T follicular helper cell (primary cell): ENCODE results near the gene WWP2.
"Not testable (repeated sequence)": the region's sequence is repeated elsewhere in the genome, so short reads cannot be mapped to it uniquely, and the experiment has no call there.

Experiments used
- DNase-seq: peaks from one replicate; pipeline ENCODE4 v3.0.0-alpha.2; 2020; ENCODE audit warnings: low read depth

Gene WWP2

DNA sequence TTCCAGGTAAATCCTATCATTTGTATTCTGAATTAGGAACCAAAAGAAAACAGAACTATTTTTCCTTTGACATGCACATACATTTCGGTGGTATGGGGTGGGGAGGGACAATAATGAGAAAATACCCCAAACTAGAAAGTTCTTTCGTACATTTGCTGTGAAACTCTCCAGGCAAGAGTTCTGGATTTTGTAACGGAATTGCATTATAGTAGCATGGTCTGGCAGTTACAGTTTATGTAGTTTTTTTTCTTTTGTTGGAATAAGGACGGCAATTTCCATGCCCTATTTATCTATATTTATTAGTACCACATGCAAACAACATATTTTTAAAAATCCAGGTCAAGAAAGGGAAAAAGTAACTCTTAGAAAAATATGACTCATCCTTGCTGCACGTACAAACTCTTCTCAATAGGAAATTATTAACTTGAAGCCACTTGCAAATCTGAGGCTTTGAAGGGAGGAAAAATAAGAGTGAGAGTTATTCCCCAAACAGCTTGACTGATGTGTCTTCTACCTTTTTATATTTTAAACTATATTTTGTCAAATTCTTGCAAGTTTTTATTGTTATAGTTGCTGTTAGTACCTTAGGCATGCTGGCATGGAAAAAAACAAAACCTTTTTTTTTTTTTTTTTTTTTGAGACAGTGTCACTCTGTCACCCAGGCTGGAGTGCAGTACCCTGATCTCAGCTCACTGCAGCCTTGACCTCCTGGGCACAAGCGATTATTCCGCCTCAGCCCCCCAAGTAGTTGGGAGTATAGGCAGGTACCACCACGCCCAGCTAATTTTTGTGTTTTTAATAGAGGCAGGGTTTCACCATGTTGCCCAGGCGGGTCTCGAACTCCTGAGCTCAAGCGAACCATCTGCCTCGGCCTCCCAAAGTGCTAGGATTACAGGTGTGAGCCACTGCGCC is 69.3 kb downstream of the WWP2 start:
- DNase-seq: no peak

DNA sequence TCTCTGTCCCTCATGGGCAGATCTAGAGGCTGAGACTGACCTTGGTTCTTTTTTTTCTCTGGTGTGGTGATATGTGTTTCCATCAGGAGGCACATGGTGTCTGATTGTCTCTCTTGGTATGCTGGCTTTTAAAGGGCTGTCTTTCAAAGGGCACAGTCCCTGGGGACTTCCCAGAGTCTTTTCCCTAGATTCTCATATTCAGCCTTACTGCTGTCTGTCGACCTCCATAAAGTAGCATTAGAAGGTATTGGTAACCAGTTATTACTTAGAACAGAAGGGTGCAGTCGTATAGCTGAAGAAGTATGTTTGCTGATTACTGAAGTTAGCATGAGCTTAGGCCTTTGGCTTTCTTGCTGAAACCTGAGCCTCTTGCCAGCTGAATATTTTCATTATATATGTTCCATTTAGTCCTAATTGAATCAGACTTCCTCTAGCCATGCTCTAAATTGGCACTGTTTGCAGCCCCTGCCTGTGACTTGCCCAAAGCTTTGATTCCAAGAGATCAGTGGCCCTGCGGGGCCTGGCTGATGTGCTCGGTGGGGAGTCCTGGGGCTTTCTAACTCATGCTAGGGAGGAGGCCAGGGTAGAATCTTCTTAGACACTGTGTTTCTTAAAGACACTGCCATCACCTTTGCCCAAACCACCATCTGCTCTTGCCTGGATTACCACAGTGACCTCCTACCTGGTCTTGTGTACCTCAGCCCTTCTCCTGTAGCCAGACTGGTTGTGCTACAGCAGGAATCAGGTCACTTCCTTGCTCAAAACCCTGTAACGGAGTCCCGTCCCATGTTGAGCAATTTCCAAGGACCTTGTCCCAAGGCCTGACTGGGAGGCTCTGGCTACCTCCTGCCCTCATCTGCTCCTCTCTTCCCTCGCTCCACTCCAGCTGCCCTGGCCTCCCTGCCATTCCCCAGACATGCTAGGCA is 71.5 kb downstream of the WWP2 start:
- DNase-seq: no peak

DNA sequence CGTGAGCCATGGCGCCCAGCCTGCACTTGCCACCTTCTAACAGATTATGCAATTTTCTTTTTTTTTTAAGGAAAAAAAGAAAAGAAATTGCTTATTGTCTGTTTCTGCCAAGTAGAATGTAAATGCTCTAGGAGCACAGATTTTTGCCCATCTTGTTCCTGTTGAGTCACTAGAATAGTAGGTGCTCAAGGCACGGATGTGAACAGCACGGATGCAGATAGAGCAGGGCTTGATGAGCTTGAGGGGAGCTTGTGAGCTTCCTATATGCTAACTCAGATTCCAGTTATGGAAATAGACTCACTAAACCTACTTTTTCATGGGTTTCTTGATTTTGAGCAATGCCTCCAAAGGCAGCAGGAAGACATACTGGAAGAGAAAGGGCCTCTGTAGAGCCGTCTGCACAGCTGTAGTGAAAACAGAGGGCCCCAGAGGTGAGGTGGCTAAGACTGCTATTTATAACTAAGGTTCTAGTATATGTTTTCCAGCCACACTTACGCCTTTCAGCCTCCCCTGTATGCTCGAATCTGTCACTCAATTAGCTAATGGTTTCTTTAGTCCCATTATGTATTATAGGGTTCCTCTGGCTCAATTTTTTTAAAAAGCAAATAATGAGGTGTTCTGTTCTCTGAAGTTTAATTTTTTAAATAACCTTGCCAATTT is 72.8 kb downstream of the WWP2 start:
- DNase-seq: no peak

DNA sequence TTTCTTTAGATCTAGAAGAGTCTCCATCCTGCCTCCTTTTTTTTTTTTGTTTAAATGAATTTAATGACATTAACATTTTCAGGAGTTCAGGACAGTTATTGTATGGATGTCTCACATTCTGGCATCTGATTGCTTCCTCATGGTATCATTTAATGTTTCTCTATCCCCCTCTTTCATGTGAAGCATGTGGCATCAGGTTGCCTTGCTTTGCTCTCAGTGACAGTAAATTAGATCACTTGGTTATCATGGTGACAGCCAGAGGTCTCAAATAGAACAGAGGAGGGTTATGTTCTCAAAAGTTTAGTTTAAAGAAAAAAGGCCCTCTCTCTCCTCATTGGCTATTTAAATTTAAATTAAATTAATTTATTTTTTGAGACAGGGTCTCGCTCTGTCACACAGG is 74.1 kb downstream of the WWP2 start:
- DNase-seq: no peak

DNA sequence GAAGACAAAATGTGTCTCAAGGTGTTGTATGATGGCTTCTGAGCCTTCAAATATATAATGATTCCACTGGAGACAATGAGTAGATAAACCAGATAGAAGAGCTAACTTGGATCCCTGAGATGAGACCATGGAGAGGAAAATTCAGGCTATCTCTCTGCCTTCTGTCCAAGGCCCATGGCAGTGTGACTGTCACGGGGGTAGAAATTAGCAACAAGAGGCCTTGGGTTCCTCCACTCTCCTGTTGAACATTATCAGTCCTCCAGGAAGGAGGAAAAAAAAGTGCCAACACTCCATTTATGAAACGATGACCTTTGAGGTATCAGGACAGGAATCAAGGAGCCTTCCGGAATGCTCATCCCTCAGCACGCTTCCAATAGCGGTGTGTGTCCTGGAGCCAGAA is 75.2 kb downstream of the WWP2 start:
- DNase-seq: no peak

DNA sequence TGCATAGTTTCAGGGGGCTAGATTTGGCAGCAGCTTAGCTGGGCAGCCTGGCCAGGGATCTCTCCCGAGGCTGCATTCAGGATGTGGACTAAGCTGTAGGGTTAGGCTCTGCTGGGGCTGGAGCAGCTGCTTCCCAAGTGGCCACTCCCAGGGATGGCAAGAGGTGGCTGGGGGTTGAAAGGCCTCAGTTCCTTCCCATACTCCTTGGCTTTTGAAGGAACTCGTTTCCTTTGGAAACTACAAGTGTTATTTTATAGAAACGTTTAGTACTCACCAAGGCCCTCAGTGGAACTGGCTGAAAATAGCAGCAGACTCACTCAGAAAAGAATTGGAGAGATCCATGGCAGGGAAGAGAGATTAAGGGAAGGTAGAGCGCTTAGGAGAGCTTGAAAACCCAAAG is 76.4 kb downstream of the WWP2 start:
- DNase-seq: no peak

DNA sequence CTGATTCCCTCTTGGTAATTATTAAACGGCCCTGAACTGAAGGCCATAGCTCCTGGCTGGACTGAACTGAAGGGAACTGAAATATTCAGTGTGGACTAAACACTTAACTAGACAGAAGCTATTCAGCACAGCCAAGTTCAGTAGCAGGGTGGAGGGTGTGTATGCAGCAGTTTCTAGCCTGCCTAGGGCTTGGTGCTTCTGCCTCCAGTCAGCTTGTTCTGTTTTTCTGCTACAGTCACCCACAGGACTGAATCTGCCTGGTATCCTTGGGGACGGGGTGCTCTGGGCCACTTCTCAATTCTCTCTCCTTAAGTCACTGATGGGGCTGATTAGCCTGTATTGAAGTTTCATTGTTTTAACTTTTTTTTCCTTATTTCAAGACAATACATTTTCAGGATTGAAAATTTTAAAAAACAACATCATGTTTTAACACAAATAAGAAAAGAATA is 77.1 kb downstream of the WWP2 start:
- no peak for DNase-seq

DNA sequence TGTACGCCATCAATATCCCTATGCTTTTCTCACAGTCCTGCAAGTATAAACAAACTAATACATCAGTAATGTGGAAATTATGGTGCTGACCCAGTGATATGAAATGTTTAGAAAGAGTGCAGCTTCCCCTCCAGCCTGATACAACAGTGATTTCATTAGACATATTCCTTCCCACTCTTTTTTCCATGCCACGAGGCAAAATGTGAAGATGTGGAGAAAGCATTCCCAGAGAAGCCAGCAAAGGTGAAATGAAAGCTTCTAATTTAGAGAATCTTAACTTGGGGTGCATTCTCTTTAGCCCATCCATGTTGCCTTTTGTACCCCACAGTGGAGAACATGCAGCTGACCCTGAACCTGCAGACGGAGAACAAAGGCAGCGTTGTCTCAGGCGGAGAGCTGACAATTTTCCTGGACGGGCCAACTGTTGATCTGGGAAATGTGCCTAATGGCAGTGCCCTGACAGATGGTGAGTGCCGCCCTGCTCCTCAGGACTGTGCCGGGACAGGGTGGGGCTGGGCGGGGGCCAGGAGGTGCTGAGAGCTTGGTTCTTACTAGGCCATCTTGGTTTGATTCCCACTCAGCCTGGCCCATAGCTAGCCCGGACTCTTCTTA is 77.8 kb downstream of the WWP2 start:
- DNase-seq: no peak

DNA sequence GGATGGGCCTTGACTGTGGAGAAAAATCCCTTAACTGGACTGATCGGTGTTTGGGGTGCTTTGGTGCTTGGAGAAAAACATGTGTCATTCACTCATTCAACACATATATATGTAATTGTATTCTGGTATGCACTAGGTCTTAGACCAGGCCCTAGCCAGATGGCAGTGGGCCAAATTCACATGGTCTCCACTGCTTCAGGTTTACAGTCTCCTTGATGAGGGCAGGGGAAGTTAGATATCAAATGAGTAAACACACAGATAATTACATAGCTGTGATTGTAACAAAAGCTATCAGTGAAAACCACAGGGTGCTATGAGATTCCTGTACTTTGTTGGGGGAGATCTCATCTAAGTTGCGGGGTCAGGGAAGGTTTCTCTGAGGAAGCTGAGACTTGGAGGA is 78.8 kb downstream of the WWP2 start:
- no peak for DNase-seq

DNA sequence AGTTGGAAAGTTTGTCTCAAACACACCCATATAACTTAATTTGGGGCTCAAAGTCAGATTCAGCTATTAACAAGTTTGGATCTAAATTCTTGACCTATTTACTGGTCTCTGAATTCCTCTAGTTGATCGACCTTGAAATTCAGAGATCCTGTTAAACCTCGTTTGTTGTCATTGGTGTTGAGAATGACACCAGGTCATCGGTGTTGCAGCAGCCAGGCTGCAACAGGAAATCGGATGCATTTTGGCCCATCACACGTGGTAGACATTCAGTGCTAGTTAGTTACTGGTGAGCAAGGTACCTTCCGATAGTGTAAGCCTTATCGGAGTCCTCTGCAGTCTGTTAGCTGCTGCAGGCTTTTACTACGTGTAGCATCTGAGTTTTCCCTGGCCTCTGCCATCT is 82.3 kb downstream of the WWP2 start:
- DNase-seq: no peak

DNA sequence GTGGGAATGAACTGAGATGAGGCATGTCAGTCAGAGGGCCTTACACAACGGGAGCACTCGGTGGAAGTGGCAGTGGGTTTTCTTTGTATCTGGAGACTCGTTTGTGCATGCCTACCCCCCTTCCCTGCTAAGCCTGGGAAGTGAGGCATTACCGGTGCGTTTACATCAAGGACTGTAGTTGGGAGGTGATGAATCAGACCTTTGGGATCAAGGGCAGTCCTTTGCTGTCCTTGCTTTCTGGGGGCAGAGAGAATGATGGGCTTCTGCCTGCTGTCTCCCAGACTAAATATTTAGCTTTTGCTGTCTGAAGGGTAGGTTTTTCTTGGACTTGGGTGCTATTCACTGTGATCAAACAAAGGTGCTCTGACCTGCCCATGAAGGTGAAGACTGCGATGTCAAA is 83.0 kb downstream of the WWP2 start:
- no peak for DNase-seq

DNA sequence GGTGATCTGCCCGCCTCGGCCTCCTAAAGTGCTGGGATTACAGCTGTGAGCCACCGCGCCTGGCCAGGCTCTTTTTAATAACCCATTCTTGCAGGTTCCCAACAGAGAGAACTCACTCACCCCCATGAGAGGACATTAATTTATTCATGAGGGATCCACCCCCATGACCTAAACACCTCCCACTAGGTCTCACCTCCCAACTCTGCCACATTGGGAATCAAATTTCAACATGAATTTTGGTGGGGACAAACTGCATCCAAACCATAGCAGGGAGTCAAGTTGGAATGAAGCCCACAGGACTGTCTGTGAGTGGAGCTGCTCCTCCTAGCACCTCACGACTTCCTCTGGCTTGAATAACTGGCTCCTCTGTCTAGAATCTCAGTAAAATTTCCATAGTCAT is 85.5 kb downstream of the WWP2 start:
- DNase-seq: no peak

DNA sequence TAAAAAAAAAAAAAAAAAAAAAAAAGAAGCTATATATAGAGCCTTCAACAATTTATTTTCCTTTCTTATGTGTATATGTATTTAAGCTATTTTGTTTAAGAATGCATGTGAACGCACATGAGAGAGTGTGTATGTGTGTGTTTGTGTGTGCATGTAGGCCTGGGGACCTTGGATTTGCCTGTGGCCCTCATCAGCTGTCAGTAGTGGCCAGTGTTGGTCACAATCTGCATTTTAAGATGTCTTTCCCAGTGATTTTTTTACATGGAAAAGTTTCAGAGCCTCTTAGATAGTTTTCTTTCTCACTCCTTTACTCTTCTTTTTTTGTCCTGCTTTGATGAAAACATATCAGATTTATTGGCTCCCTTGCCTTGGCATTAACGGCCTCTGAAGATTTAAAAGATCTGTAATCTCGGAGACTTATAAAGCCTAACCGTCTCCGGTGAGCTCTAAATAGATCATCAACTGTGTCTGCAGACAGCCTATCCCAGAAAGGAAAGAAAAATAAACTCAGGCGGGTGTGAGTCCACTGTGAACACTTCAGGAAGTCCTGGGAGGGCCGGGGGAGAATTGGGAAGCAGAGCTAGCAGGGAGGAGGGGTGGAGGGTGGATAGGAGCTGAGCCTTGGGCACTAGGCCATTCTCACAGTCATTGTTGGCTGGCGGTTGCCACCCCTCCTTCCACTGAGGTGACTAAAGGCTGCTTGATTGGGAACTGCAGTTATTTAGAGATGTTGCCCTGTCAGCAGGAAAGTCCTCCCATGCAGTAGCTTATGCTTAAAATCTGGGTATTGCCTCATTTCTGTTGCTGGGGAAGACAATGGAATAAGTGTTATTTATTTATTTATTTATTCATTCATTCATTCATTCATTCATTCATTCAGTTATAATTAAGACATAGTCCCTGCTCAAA is 86.8 kb downstream of the WWP2 start:
- DNase-seq: no peak

DNA sequence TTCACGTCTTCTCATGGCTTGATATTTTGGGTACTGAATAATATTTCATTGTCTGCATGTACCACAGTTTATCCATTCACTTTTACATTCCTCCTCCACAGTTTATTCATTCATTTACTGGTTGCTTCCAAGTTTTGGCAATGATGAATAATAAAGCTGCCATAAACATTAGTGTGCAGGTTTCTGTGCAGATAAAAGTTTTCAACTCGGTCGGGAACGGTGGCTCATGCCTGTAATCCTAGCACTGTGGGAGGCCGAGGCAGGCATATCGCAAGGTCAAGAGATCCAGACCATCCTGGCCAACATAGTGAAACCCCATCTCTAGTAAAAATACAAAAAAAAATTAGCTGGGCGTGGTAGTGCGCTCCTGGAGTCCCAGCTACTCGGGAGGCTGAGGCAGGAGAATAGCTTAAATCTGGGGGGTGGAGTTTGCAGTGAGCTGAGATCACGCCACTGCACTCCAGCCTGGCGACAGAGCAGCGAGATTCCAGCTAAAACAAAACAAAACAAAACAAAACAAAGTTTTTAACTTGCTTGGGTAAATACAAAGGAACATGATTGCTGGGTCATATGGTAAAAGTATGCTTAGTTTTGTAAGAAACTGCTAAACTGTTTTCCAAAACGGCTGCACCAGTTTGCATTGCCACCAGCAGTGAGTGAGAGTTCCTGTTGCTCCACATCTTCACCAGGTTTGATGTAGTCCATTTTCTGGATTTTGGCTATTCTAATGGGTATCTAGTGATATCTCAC is 89.5 kb downstream of the WWP2 start:
- no peak for DNase-seq

DNA sequence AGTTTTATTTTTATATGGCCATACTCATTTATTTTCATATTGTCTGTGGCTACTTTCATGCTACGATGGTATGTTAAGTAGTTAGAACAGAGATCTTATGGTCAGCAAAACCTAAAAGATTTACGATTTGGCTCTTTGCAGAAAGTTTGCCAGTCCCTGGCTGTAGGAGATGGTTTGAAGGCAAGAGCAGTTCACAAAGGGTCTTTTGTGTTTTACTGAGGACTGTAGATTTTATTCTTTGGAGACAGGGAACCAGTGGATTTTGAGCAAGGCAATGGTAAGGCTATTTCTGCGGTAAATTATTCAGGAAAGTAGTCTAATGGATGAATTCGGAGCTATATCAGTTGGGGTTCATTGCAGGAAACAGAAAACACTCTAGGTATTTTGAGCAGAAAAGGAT is 90.7 kb downstream of the WWP2 start:
- DNase-seq: no peak

DNA sequence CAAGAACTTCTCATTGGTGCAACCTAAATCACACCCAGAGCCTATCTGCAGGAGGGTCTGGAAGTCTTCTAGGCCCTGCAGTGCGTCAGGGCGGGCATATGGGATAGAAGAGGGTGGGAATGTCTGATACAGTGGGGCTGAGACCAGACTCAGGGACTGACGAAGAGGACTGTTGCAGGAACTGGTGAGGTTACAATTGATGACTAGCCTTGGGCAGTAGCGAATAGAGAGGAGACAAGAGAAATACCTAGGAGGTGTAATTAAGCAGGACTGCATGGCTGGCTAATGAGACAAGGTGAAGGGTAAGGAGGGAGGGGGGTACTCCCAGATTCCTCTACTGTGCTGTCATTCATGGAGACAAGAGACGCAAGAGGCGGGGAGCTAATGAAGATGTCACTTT is 91.3 kb downstream of the WWP2 start:
- no peak for DNase-seq

DNA sequence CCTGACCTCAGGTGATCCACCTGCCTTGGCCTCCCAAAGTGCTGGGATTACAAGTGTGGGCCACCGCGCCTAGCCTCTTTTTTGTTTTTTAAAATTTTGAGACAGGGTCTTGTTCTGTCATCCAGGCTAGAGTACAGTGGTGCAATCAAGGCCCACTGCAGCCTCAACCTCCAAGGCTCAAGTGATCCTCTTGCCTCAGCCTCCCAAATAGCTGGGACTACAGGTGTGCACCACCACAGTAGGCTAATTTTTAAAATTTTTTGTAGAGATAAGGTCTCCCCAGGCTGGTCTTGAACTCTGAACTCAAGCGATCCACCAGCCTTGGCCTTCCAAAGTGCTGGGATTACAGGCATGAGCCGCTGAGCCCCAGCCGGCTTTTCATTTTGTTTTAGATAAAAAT is 92.6 kb downstream of the WWP2 start:
- DNase-seq: not testable (repeated sequence)

DNA sequence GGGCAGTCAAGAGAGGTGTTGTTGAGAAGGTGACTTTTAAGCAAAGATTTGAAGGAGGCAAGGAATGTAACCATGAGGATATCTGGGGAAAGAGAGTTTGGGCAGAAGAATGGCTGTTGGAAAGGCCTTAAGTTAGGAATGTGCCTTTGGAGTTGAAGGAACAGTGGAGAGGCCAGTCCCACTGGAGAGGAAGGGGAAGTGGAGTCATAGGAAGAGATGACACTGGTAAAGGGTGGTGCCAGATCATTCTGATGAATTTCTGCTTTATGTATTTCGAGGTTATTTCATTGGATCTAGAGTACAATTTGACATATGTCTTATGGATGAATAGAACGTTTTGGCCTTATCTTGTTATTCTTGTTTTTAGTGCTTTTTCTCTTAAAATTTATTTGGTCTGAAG is 93.5 kb downstream of the WWP2 start:
- no peak for DNase-seq

DNA sequence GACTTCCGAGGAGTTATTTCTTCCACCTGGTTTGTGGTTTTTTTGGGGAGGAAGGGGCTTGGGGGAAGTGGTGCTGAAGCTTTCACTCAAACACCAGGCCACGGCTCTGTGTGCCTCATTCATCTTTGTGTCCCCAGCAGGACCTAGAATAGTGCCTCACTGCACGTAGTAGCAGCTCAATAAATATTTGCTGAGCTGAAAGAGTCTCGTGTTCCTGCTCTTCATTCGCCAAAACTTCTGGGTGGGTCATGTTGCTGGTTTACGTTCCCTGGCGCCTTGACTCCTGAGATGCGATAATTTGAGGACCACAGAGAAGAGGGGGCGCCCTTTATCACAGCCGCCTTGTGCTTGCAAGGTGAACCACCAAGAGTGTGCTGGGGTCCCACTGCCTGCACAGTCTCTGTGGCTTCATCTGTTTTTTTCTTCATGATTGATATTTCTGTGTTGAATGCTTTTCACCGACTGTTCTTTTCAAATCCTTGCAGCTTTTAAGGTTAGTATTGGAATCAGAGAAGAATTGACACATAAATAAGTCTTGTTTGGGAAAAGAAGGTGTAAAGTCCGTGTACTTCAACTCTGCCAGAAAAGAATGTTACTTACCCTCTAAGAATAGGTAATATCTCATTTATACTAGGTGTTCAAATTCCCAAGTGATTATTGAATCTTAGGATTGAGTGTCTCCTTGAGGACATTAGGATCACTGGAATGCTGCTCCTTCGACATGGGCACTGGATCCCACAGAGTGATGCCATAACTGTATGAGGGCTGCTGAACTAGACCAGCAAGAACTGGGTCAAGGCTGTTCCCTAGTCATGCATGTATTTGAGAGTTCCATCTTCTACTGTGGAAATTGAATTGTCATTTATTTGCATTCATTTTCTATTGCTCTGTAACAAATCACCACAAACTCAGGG is 96.3 kb downstream of the WWP2 start:
- DNase-seq: no peak
